Smooth muscle cell (in vitro differentiated cells): Measurements from ENCODE around the gene CRADD. TPM values are rescaled to one million over a fixed set of nuclear protein-coding genes. Genes with fewer than 3 reads are reported as not detected.

Source experiments
- DNase-seq: peaks from one replicate; lab custom pipeline; 2025; ENCODE audit not compliant: unreplicated experiment; lab: John Stamatoyannopoulos, UW
- H2AFZ ChIP-seq: fragments of 200-600 bp; sonication (generic); 2 replicates; pipeline ENCODE4 v1.6.0; 2016; ENCODE audit warnings: antibody characterized with exemption, low read depth, mild to moderate bottlenecking
- H3F3A ChIP-seq: fragments of 200-600 bp; sonication (generic); 2 replicates; pipeline ENCODE4 v1.6.0; 2017; ENCODE audit warnings: antibody characterized with exemption, low read depth
- H3K27ac ChIP-seq: fragments of 200-600 bp; sonication (generic); 2 replicates; pipeline ENCODE4 v1.5.1; 2016; ENCODE audit warnings: low read depth, mild to moderate bottlenecking
- H3K27me3 ChIP-seq: fragments of 200-600 bp; sonication (generic); 2 replicates; pipeline ENCODE4 v1.6.1; 2016; ENCODE audit warnings: low read depth, mild to moderate bottlenecking
- H3K36me3 ChIP-seq: fragments of 200-600 bp; sonication (generic); 2 replicates; pipeline ENCODE4 v1.5.1; 2016; ENCODE audit warnings: low read depth
- H3K4me1 ChIP-seq: fragments of 200-600 bp; sonication (generic); 2 replicates; pipeline ENCODE4 v1.5.1; 2016; ENCODE audit warnings: low read depth
- H3K4me2 ChIP-seq: fragments of 200-600 bp; sonication (generic); 2 replicates; pipeline ENCODE4 v1.6.0; 2016; ENCODE audit warnings: mild to moderate bottlenecking
- H3K4me3 ChIP-seq: fragments of 200-600 bp; sonication (generic); 2 replicates; pipeline ENCODE4 v1.5.1; 2016; ENCODE audit warnings: mild to moderate bottlenecking
- H3K79me2 ChIP-seq: fragments of 200-600 bp; sonication (generic); 2 replicates; pipeline ENCODE4 v1.6.0; 2016; ENCODE audit warnings: low read depth, mild to moderate bottlenecking
- H3K9ac ChIP-seq: fragments of 200-600 bp; sonication (generic); 2 replicates; pipeline ENCODE4 v1.6.0; 2016; ENCODE audit warnings: low read depth
- H3K9me3 ChIP-seq: fragments of 200-600 bp; sonication (generic); replicated peaks from 2 replicates; pipeline ENCODE4 v1.5.1; 2016; ENCODE audit warnings: low read depth
- H4K20me1 ChIP-seq: fragments of 200-600 bp; sonication (generic); 2 replicates; pipeline ENCODE4 v1.6.0; 2016; ENCODE audit warnings: low read depth
- WGBS: methylation state at CpG from one replicate; pipeline ENCODE4 v1.1.7; 2016; ENCODE audit warnings: low lambda C conversion rate; 5-methylcytosine and 5-hydroxymethylcytosine counted together
- polyA plus RNA-seq: library from polyadenylated mRNA; unstranded; fragments of >200 nt; fragmentation: Nextera tagmentation; extraction: Ambion mirVana; gene quantifications from 2 replicates; pipeline ENCODE4 v1.2.1, GENCODE V29; 2016
- total RNA-seq: library from RNA; depleted of rRNA; stranded (reverse); fragments of >200 nt; gene quantifications from 2 replicates; pipeline ENCODE4 v1.2.3, GENCODE V29; 2014
- TF ChIP-seq, protein P1 (sequence below): fragments of 200-600 bp; sonication (generic); IDR thresholded peaks from 2 replicates; pipeline ENCODE4 v1.5.1; 2017; ENCODE audit warnings: borderline replicate concordance, mild to moderate bottlenecking, antibody characterized with exemption; ENCODE audit not compliant: insufficient read depth, poor library complexity, severe bottlenecking

CRADD gene
- total and polyA plus RNA-seq, 2 experiments from 2014 or later = 10.7 to 28.6 TPM

- H3K4me1 ChIP-seq = no peaks in the 10 kb centered on the region
- H3K9ac ChIP-seq = no peak overlapping the region
- no peak overlapping the region for H2AFZ ChIP-seq
- DNase-seq = no peak
- no peaks in the 10 kb centered on the region for H3K9me3 ChIP-seq
- H3K4me3 ChIP-seq = no peak overlapping the region
- H3K79me2 ChIP-seq = no peaks in the 10 kb centered on the region
- WGBS = 89% methylated on average over 6 of the region's 6 CpGs
- H3K36me3 ChIP-seq = no peaks in the 10 kb centered on the region
- no peak overlapping the region for H3K4me2 ChIP-seq
- TF ChIP-seq, protein P1, sequence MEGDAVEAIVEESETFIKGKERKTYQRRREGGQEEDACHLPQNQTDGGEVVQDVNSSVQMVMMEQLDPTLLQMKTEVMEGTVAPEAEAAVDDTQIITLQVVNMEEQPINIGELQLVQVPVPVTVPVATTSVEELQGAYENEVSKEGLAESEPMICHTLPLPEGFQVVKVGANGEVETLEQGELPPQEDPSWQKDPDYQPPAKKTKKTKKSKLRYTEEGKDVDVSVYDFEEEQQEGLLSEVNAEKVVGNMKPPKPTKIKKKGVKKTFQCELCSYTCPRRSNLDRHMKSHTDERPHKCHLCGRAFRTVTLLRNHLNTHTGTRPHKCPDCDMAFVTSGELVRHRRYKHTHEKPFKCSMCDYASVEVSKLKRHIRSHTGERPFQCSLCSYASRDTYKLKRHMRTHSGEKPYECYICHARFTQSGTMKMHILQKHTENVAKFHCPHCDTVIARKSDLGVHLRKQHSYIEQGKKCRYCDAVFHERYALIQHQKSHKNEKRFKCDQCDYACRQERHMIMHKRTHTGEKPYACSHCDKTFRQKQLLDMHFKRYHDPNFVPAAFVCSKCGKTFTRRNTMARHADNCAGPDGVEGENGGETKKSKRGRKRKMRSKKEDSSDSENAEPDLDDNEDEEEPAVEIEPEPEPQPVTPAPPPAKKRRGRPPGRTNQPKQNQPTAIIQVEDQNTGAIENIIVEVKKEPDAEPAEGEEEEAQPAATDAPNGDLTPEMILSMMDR = no peak
- no peaks in the 10 kb centered on the region for H4K20me1 ChIP-seq
- no peaks in the 10 kb centered on the region for H3F3A ChIP-seq
- H3K27ac ChIP-seq = no peak overlapping the region
- H3K27me3 ChIP-seq = no peaks in the 10 kb centered on the region
Observed at GRCh38 chr12:93833946-93834345, 156.8 kb downstream of the CRADD start.

GRCh38 chr12:93836620-93837260, 159.6 kb downstream of the CRADD start:
- Histone ChIP-seq H3K79me2 (no peaks in the 10 kb centered on the region), H3K4me1 (no peaks in the 10 kb centered on the region), H3K36me3 (no peaks in the 10 kb centered on the region), H3K27ac (no peak overlapping the region), H4K20me1 (no peaks in the 10 kb centered on the region), H3K27me3 (no peaks in the 10 kb centered on the region), H3F3A (no peaks in the 10 kb centered on the region), H3K9me3 (no peaks in the 10 kb centered on the region), H2AFZ (no peak overlapping the region), H3K4me2 (no peak overlapping the region), H3K9ac (no peak overlapping the region), H3K4me3 (no peak overlapping the region)
- no peak for DNase-seq
- TF ChIP-seq, protein P1 = no peak
- WGBS = 61% methylated on average over 7 of the region's 7 CpGs

DNA sequence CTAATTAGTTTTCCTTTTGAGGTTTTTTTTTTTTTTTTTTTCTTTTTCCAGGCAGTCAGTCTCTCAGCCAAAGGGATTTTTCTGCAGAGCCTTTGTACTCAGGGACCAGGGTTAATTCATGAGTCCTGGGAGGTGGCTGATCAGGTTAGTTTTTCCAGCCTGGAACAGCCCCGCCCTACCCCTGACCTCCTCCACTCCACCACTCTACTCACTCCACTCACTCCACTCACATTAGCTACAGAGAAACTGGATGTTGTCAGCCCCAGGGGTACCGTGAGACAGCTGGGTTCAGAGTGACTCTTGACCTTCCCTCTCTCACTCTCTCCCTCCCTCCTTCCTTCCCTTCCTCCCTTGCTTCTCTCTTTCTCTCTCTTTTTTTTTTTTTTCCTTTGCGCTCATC, 161.0 kb downstream of the CRADD start:
- H3K9me3 ChIP-seq = no peaks in the 10 kb centered on the region
- no peaks in the 10 kb centered on the region for H3K27me3 ChIP-seq
- H3K36me3 ChIP-seq = no peaks in the 10 kb centered on the region
- TF ChIP-seq, protein P1 = no peak
- no peak overlapping the region for H3K27ac ChIP-seq
- no peak overlapping the region for H3K4me2 ChIP-seq
- DNase-seq = no peak
- H3K4me1 ChIP-seq = no peaks in the 10 kb centered on the region
- H2AFZ ChIP-seq = no peak overlapping the region
- no peak overlapping the region for H3K9ac ChIP-seq
- WGBS = 86% methylated on average over 3 of the region's 3 CpGs
- no peaks in the 10 kb centered on the region for H3F3A ChIP-seq
- no peaks in the 10 kb centered on the region for H4K20me1 ChIP-seq
- H3K4me3 ChIP-seq = no peak overlapping the region
- no peaks in the 10 kb centered on the region for H3K79me2 ChIP-seq

DNA sequence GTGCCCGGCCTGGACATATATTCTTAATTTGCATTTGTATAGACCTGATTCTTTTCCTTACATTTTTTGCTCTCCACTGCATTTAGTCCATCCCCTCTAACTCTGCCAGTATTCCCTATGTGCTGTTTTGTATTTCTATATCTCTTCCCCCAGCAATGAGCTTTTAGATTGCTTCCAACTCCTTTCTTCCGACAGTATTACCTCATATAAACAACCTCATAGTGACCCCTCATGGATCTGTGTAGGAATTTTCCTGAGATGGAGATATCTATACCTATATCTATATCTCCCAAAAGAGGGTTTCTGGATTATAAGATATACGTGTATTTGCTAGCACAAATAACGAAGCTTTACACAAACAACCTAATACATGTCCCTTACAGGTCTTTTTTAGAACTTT, 161.9 kb downstream of the CRADD start:
- Histone ChIP-seq H3F3A (no peaks in the 10 kb centered on the region), H3K36me3 (no peaks in the 10 kb centered on the region), H3K4me2 (no peak overlapping the region), H2AFZ (no peak overlapping the region), H3K9ac (no peak overlapping the region), H3K79me2 (no peaks in the 10 kb centered on the region), H3K4me1 (no peaks in the 10 kb centered on the region), H3K27me3 (no peaks in the 10 kb centered on the region), H3K27ac (no peak overlapping the region), H3K9me3 (no peaks in the 10 kb centered on the region), H4K20me1 (no peaks in the 10 kb centered on the region), H3K4me3 (no peak overlapping the region)
- DNase-seq = no peak
- TF ChIP-seq, protein P1 = no peak
- WGBS = 95% methylated on average over 4 of the region's 4 CpGs
